Measurements from ENCODE around the gene TRIM63.

TRIM63 gene

GRCh38 chr1:26058052-26058595 lies 9.3 kb downstream of the TRIM63 start:
- DNase-seq (ENCODE audit: low read depth): no peak
- no peak for TF ChIP-seq MAX (IDR thresholded peaks at IDR 0.05; ENCODE audit: low read depth, low read length)
- no peak for TF ChIP-seq MYC (IDR thresholded peaks at IDR 0.05; ENCODE audit: low read depth, low read length)
- TF ChIP-seq CTCF (IDR thresholded peaks at IDR 0.05; ENCODE audit: low read depth, low read length): no peak
- TF ChIP-seq POLR2A (IDR thresholded peaks at IDR 0.05; ENCODE audit: extremely low read depth, insufficient read length): no peak

GRCh38 chr1:26057189-26057588 lies 10.2 kb downstream of the TRIM63 start:
- DNase-seq (ENCODE audit: low read depth): no peak
- H3K4me3 ChIP-seq (ENCODE audit: low read depth, low read length): no peak overlapping the region
- no peak for TF ChIP-seq MAX (IDR thresholded peaks at IDR 0.05; ENCODE audit: low read depth, low read length)
- no peak for TF ChIP-seq CTCF (IDR thresholded peaks at IDR 0.05; ENCODE audit: low read depth, low read length)

More at GRCh38 chr1:26058052-26058595, 9.3 kb downstream of the TRIM63 start:
- H3K4me3 ChIP-seq (ENCODE audit: low read depth, low read length): no peak overlapping the region

GRCh38 chr1:26055041-26055440 lies 12.4 kb downstream of the TRIM63 start:
- DNase-seq (ENCODE audit: low read depth): no peak
- TF ChIP-seq POLR2A (IDR thresholded peaks at IDR 0.05; ENCODE audit: extremely low read depth, insufficient read length): no peak
- TF ChIP-seq CTCF (IDR thresholded peaks at IDR 0.05; ENCODE audit: low read depth, low read length): no peak
- no peak for TF ChIP-seq MYC (IDR thresholded peaks at IDR 0.05; ENCODE audit: low read depth, low read length)
- TF ChIP-seq MAX (IDR thresholded peaks at IDR 0.05; ENCODE audit: low read depth, low read length): no peak
- no peak overlapping the region for H3K4me3 ChIP-seq (ENCODE audit: low read depth, low read length)

- TF ChIP-seq MAX (IDR thresholded peaks at IDR 0.05; ENCODE audit: low read depth, low read length) (no peak), MYC (IDR thresholded peaks at IDR 0.05; ENCODE audit: low read depth, low read length) (no peak), CTCF (IDR thresholded peaks at IDR 0.05; ENCODE audit: low read depth, low read length) (no peak), POLR2A (IDR thresholded peaks at IDR 0.05; ENCODE audit: extremely low read depth, insufficient read length) (no peak)
- peak; percentile 25 for DNase-seq (ENCODE audit: low read depth)
These were observed 13.5 kb downstream of the TRIM63 start for GRCh38 chr1:26053718-26054560.

GRCh38 chr1:26050248-26050640 lies 17.2 kb downstream of the TRIM63 start:
- no peak overlapping the region for H3K4me3 ChIP-seq (ENCODE audit: low read depth, low read length)
- DNase-seq (ENCODE audit: low read depth): no peak
- TF ChIP-seq POLR2A (IDR thresholded peaks at IDR 0.05; ENCODE audit: extremely low read depth, insufficient read length): no peak
- no peak for TF ChIP-seq CTCF (IDR thresholded peaks at IDR 0.05; ENCODE audit: low read depth, low read length)
- no peak for TF ChIP-seq MYC (IDR thresholded peaks at IDR 0.05; ENCODE audit: low read depth, low read length)
- TF ChIP-seq MAX (IDR thresholded peaks at IDR 0.05; ENCODE audit: low read depth, low read length): no peak

More at GRCh38 chr1:26053718-26054560, 13.5 kb downstream of the TRIM63 start:
- no peak overlapping the region for H3K4me3 ChIP-seq (ENCODE audit: low read depth, low read length)
